Subcutaneous adipose tissue (tissue), 4 donors: Measurements from ENCODE around the gene PFKFB3. TPM values are rescaled to one million over a fixed set of nuclear protein-coding genes. Genes with fewer than 3 reads are reported as not detected.

Experiments
- CTCF ChIP-seq: fragments of 450-650 bp; IDR thresholded peaks from one replicate; pipeline ENCODE4 v1.5.1; 2016; ENCODE audit warnings: low read depth, mild to moderate bottlenecking, control low read depth, antibody characterized with exemption, moderate library complexity
- total RNA-seq, 4 donors: library from RNA; depleted of rRNA; stranded (reverse); fragments of >200 nt; gene quantifications; one replicate each; pipeline ENCODE4 v1.1.0, GENCODE V29; 2016

Gene PFKFB3
- total RNA-seq, 4 donors from 2014 or later: 383 to 1,460 (median 500) TPM

DNA sequence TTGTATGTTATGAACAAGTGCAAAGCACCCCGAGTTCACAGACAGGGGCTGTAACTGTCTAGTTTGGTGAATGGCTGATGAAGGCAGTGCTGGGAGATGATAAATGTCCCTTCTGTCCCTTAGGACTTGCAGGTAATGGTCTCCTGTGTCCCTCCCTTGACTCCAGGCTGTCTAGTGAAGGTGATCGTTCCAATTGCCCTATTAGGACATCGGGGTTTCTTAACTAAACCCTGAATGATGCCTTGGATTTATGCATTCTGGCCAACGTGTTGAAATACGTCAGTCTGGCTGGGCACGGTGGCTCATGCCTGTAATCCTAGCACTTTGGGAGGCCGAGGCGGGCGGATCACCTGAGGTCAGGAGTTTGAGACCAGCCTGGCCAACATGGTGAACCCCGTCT is 69.4 kb downstream of the PFKFB3 start:
- TF ChIP-seq CTCF: no peak

DNA sequence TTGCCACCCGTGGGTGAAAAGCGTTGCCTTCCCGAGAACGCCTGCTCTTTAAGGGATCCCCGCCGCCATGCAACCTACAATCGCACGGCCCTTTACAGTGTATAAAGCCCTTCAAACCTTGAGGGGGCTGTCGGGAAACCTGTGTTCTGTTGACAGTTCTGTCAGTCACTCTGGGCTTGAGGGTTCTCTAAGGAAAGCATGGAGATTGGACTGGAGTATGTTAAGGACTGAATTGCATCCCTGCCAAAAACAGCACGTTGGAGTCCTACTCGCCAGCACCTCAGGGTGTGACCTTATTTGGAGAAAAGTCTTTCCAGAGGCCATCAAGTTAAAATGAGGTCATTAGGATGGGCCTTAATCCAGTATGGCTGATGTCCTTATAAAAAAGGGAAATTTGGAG is 70.6 kb downstream of the PFKFB3 start:
- TF ChIP-seq CTCF: no peak

GRCh38 chr10:6274040-6274439 is 71.3 kb downstream of the PFKFB3 start:
- no peak for TF ChIP-seq CTCF

DNA sequence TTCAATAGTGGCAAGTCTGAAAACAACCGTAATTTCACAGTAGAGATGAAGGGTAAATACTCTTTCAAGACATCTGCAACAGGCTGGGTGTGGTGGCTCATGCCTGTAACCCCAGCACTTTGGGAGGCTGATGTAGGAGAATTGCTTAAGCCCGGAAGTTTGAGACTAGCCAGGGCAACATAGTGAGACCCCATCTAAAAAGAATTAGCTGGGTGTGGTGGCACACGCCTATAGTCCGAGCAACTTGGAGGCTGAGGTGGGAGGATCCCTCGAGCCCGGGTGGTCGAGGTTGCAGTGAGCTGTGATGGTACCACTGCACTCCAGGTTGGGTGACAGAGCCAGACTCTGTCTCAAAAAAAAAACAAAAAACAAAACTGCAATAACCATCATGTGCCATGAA is 71.8 kb downstream of the PFKFB3 start:
- no peak for TF ChIP-seq CTCF

DNA sequence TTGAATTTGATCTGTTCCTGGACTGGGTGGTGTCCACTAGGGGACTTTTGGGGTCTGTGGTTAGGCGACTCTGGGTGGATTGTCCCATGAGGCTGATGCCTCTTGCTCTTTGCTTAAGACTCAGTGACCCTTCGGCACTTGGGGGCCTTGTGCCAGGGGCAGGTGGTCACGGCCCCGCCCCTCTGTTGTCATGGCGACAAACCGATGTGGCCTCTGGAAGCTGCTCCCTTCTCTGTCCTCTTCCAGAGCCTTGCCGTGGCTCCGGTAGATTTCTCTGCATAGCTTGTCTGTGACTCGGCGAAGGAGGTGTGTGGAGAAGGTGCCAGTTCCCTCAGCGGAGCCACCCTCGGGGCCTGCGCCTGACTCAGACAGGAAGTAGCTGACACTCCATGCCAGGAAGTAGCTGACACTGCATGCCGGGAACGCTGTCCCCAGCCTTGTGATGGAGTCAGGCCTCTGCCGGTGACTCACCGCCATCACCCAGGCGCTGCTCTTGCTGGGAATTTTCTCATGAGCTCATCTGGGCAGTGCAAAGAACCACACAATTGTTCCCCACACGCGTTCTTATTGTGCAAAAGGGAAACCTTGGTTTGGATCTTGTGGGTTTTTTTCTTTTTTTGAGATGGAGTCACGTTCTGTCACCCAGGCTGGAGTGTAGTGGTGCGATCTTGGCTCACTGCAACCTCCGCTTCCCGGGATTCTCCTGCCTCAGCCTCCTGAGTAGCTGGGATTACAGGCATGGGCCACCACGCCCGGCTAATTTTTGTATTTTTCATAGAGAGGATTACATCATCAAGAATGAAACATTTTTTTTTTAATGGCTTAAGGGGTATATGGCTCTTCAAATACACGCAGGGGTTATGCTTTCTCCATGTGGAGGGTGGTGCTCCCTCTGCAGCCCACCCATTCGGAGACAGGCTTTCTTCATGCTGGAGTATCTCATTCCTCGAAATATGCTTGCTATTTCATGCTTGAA is 72.6 kb downstream of the PFKFB3 start:
- TF ChIP-seq CTCF: no peak

DNA sequence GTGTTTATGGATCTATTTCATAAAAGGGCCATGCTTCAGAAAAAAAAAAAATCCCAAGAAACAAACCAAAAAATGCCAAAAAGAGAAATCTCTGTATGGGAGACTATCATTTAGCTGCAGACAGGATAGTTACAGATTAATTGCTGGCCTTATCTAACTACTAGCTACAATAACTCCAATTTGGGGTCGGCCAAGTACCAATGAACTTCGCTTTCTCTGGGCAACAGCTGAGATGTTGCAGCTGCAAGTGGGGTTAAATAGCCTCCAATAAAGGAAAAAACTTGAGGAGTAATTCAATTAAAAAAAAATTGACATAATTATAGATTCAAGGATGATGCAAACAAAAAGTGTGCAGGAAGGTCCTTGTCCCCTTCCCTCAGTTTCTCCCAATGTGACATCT is 73.6 kb downstream of the PFKFB3 start:
- no peak for TF ChIP-seq CTCF

DNA sequence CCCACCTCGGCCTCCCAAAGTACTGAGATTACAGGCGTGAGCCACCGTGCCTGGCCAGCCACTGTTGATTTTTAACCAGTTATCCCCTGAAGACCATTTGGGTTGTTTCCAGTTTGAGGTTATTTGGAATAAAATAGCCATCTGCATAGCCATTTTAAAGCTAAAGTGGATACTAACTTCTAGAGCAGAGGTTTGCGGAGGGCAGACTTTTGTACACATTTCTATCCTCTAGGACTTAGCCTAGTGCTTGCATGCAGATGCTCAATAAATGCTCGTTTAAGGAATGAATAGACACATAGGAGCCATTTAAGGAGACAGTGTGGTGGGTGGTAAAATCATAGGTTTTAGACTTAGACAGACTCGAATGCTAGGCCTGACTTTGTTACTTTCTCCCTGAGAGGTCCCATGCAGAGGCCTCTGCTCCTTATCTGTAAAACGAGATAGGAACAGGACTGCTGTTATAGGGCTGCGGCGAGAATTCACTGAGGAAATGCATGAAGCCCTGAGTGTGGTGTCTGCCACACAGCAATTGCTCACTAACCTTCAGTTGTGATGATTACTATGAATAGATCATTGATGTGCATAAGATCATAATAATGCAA is 75.9 kb downstream of the PFKFB3 start:
- no peak for TF ChIP-seq CTCF
